ENCODE results near the gene NAALADL2. TPM values are rescaled to one million over a fixed set of nuclear protein-coding genes. Genes with fewer than 3 reads are reported as not detected.

Gene NAALADL2
- total and polyA plus RNA-seq, 2 donors (not counting 1 experiment from before 2014, with no cell fraction given): 8.8 to 11.6 TPM

GRCh38 chr3:174846055-174846454, 13.1 kb upstream of the NAALADL2 start:
- H3K27ac ChIP-seq (ENCODE audit: insufficient read depth, low read length): no peak overlapping the region
- H4K20me1 ChIP-seq (ENCODE audit: control insufficient read depth, extremely low read depth, insufficient read depth, low read length): no peaks in the 10 kb centered on the region
- H2AFZ ChIP-seq (ENCODE audit: low read length): no peak overlapping the region
- TF ChIP-seq EZH2 (IDR thresholded peaks at IDR 0.05; ENCODE audit: low read length, missing control alignments) (no peak), CTCF (conservative IDR thresholded peaks at IDR 0.05 in 1 of 2, IDR thresholded peaks at IDR 0.05 in 1 of 2; ENCODE audit: low read depth in 1 of 2, low read length in 2 of 2) (no peak)
- no peak for DNase-seq (ENCODE audit: low read depth in 2 of 2)
- H3K4me2 ChIP-seq (ENCODE audit: extremely low read depth, insufficient read depth, low read length): no peak overlapping the region
- H3K36me3 ChIP-seq (ENCODE audit: control insufficient read depth, insufficient read depth, low read length): no peaks in the 10 kb centered on the region
- H3K9me3 ChIP-seq (ENCODE audit: control insufficient read depth, insufficient read depth, low read depth, low read length): no peaks in the 10 kb centered on the region
- no peak overlapping the region for H3K4me3 ChIP-seq (replicated peaks in 1 of 4; ENCODE audit: control extremely low read depth in 1 of 4, insufficient read depth in 1 of 4, low read depth in 3 of 4, low read length in 4 of 4)
- H3K4me1 ChIP-seq (ENCODE audit: control insufficient read depth, extremely low read depth, insufficient read depth, low read length): no peaks in the 10 kb centered on the region
- H3K9ac ChIP-seq (ENCODE audit: insufficient read depth, low read length): no peak overlapping the region
- no peaks in the 10 kb centered on the region for H3K27me3 ChIP-seq (ENCODE audit: control insufficient read depth, insufficient read depth, low read length)
- no peaks in the 10 kb centered on the region for H3K79me2 ChIP-seq (ENCODE audit: control insufficient read depth, insufficient read depth, low read length)

- Histone ChIP-seq H2AFZ (ENCODE audit: low read length) (no peak overlapping the region), H3K79me2 (ENCODE audit: control insufficient read depth, insufficient read depth, low read length) (no peaks in the 10 kb centered on the region), H3K36me3 (ENCODE audit: control insufficient read depth, insufficient read depth, low read length) (no peaks in the 10 kb centered on the region), H3K9me3 (ENCODE audit: control insufficient read depth, insufficient read depth, low read depth, low read length) (no peaks in the 10 kb centered on the region), H3K9ac (ENCODE audit: insufficient read depth, low read length) (no peak overlapping the region), H3K4me3 (replicated peaks in 1 of 4; ENCODE audit: control extremely low read depth in 1 of 4, insufficient read depth in 1 of 4, low read depth in 3 of 4, low read length in 4 of 4) (no peak overlapping the region), H4K20me1 (ENCODE audit: control insufficient read depth, extremely low read depth, insufficient read depth, low read length) (no peaks in the 10 kb centered on the region), H3K4me1 (ENCODE audit: control insufficient read depth, extremely low read depth, insufficient read depth, low read length) (no peaks in the 10 kb centered on the region), H3K27ac (ENCODE audit: insufficient read depth, low read length) (no peak overlapping the region), H3K27me3 (ENCODE audit: control insufficient read depth, insufficient read depth, low read length) (no peaks in the 10 kb centered on the region), H3K4me2 (ENCODE audit: extremely low read depth, insufficient read depth, low read length) (no peak overlapping the region)
- no peak for DNase-seq (ENCODE audit: low read depth in 2 of 2)
- TF ChIP-seq EZH2 (IDR thresholded peaks at IDR 0.05; ENCODE audit: low read length, missing control alignments): no peak
Observed at GRCh38 chr3:174854987-174855386, 4.1 kb upstream of the NAALADL2 start.

GRCh38 chr3:174857301-174857700, 1.8 kb upstream of the NAALADL2 start:
- Histone ChIP-seq H3K4me2 (ENCODE audit: extremely low read depth, insufficient read depth, low read length) (no peak overlapping the region), H3K9me3 (ENCODE audit: control insufficient read depth, insufficient read depth, low read depth, low read length) (no peaks in the 10 kb centered on the region), H4K20me1 (ENCODE audit: control insufficient read depth, extremely low read depth, insufficient read depth, low read length) (no peaks in the 10 kb centered on the region), H3K27me3 (ENCODE audit: control insufficient read depth, insufficient read depth, low read length) (no peaks in the 10 kb centered on the region), H3K79me2 (ENCODE audit: control insufficient read depth, insufficient read depth, low read length) (no peaks in the 10 kb centered on the region), H3K27ac (ENCODE audit: insufficient read depth, low read length) (no peak overlapping the region), H3K4me1 (ENCODE audit: control insufficient read depth, extremely low read depth, insufficient read depth, low read length) (no peaks in the 10 kb centered on the region), H3K4me3 (replicated peaks in 1 of 4; ENCODE audit: control extremely low read depth in 1 of 4, insufficient read depth in 1 of 4, low read depth in 3 of 4, low read length in 4 of 4) (no peak overlapping the region), H2AFZ (ENCODE audit: low read length) (no peak overlapping the region), H3K36me3 (ENCODE audit: control insufficient read depth, insufficient read depth, low read length) (no peaks in the 10 kb centered on the region), H3K9ac (ENCODE audit: insufficient read depth, low read length) (no peak overlapping the region)
- TF ChIP-seq CTCF (conservative IDR thresholded peaks at IDR 0.05 in 1 of 2, IDR thresholded peaks at IDR 0.05 in 1 of 2; ENCODE audit: low read depth in 1 of 2, low read length in 2 of 2) (no peak), EZH2 (IDR thresholded peaks at IDR 0.05; ENCODE audit: low read length, missing control alignments) (no peak)
- DNase-seq (ENCODE audit: low read depth in 2 of 2): no peak
